Bone marrow (tissue), 2 donors: ENCODE data around the gene HTT-AS.

Experiments
- DNase-seq, 2 donors: peaks; one replicate each; lab custom pipeline; 2025; lab: John Stamatoyannopoulos, UW

The HTT-AS gene

DNA sequence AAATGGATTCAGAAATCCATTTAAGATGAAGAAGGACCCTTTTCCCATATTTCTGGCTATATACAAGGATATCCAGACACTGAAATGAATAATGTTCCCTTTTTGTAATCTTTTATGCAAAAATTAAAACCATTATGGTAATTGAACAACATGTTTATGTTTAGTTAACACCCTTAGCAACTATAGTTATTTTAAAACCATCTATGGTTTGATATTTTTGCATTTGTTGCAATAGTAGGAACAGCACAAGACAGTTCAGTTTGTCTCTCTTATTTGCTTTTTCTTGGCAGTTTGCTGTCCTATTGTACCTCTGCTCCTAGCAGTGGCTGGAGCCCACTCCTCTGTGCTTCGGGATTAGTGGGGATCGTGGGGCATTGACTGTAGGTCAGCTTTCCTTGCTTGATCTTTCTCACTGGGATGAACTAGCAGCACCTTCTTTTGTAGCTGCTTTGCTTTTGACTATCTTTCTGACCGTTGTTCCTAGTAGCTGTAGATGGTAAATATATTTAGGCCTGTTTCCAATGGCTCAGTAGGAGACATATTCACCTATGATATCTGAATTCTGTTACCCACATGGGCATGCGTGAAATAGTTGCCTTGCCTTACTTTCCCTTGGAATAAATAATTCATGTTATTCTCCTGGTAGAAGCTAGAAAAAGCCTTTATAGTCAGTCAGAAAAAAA, 12.9 kb upstream of the HTT-AS start:
- no peak for DNase-seq

GRCh38 chr4:3085948-3086670, 11.8 kb upstream of the HTT-AS start:
- no peak for DNase-seq

GRCh38 chr4:3083732-3084131, 9.4 kb upstream of the HTT-AS start:
- DNase-seq = no peak

GRCh38 chr4:3082925-3083515, 8.7 kb upstream of the HTT-AS start:
- no peak for DNase-seq

DNA sequence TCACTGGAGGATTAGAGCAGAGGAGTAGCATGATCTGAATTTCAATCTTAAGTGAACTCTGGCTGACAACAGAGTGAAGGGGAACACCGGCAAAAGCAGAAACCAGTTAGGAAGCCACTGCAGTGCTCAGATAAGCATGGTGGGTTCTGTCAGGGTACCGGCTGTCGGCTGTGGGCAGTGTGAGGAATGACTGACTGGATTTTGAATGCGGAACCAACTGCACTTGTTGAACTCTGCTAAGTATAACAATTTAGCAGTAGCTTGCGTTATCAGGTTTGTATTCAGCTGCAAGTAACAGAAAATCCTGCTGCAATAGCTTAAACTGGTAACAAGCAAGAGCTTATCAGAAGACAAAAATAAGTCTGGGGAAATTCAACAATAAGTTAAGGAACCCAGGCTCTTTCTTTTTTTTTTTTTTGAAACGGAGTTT, 5.4 kb upstream of the HTT-AS start:
- peak in 1 of 2 donors; percentile 93 for DNase-seq

DNA sequence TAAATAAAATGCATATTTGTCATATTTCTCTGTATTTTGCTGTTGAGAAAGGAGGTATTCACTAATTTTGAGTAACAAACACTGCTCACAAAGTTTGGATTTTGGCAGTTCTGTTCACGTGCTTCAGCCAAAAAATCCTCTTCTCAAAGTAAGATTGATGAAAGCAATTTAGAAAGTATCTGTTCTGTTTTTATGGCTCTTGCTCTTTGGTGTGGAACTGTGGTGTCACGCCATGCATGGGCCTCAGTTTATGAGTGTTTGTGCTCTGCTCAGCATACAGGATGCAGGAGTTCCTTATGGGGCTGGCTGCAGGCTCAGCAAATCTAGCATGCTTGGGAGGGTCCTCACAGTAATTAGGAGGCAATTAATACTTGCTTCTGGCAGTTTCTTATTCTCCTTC, 3.5 kb upstream of the HTT-AS start:
- no peak for DNase-seq

DNA sequence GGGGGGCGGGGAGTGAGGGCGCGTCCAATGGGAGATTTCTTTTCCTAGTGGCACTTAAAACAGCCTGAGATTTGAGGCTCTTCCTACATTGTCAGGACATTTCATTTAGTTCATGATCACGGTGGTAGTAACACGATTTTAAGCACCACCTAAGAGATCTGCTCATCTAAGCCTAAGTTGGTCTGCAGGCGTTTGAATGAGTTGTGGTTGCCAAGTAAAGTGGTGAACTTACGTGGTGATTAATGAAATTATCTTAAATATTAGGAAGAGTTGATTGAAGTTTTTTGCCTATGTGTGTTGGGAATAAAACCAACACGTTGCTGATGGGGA, 1.3 kb upstream of the HTT-AS start:
- DNase-seq = no peak

DNA sequence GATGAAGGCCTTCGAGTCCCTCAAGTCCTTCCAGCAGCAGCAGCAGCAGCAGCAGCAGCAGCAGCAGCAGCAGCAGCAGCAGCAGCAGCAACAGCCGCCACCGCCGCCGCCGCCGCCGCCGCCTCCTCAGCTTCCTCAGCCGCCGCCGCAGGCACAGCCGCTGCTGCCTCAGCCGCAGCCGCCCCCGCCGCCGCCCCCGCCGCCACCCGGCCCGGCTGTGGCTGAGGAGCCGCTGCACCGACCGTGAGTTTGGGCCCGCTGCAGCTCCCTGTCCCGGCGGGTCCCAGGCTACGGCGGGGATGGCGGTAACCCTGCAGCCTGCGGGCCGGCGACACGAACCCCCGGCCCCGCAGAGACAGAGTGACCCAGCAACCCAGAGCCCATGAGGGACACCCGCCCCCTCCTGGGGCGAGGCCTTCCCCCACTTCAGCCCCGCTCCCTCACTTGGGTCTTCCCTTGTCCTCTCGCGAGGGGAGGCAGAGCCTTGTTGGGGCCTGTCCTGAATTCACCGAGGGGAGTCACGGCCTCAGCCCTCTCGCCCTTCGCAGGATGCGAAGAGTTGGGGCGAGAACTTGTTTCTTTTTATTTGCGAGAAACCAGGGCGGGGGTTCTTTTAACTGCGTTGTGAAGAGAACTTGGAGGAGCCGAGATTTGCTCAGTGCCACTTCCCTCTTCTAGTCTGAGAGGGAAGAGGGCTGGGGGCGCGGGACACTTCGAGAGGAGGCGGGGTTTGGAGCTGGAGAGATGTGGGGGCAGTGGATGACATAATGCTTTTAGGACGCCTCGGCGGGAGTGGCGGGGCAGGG, 711 bp upstream of the HTT-AS start:
- DNase-seq = peak; percentile 42 to 66

- DNase-seq = no peak
Measured at GRCh38 chr4:3073158-3074077, 920 bp downstream of the HTT-AS start.

- no peak for DNase-seq
Measured at GRCh38 chr4:3071811-3072210, 2.5 kb downstream of the HTT-AS start.

- no peak for DNase-seq
Measured at GRCh38 chr4:3070709-3071500, 3.4 kb downstream of the HTT-AS start.

DNA sequence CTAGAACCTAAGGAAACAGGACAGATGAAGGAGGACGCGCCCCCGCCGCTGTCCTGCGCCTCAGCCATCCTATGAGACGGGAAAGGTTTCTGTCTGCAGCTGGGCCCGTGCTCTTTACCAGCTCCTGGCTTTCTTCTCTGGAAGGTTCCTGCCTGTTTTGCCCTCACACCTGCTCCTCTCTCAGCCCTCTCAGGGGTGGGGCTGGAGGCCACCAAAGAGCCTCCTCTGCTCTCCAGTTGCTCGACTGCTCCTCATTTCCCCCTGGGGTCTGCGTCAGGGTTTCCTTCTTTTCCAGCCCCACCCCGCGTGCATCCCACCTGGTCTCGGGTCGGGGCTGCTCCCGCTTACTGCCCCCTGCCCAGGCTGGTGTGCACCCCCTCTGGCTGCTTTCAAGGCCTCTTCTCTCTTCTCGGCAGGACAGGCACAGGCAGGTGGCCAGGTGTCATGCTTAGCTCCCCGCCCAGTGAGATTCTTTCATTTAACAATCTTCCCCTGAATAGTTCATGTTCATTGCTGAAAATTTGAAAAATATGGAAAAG, 4.6 kb downstream of the HTT-AS start:
- DNase-seq = no peak

DNA sequence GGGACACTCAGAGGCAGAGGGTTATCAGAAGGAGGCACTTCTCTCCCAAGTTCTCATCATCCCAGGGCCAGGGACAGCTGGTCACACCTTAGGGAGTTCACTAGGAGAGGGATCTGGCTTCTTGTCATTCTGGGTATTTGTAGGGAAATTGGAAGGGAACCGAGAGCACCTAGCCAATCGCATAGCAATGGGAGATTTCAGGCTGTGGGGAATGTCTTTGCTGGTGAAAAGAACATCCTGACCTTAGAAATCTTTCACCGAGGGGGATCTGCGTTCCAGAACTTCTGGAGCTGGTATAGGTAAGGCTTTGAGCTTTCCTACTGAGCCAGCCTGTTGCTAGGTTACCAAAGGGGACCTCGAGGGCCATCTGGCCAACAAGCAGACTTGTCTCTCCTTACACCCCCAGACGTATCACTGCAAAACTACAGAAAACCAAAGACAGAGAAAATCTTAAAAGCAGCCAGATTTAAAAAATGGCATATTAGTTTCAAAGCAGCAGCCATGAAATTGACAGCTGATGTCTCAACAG, 6.8 kb downstream of the HTT-AS start:
- DNase-seq = no peak

DNA sequence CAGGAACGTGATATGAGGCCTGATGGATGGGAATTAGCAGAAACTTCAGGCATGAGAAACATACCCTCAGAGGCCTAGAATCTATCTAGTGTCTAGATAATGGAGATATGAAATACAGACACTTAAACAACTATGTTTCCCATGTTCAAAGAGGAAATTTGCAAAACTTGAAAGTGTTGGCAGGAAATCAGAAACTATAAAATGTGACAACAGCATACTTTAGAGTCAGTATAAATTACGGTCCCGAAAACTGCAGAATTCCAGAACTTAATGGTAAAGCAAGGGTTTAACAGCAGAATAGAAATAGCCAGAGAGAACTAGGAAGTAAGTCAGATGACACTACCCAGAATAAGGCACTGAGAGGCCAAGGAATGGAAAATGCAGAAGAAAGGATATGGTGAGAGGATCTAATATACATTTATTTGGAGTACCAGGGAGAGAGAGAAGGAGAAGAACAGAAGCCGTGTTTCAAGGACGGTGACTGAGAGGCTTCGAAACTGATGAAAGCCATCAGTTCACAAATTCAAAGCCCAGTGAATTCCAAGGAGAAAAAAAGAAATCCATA, 7.4 kb downstream of the HTT-AS start:
- DNase-seq = no peak

DNA sequence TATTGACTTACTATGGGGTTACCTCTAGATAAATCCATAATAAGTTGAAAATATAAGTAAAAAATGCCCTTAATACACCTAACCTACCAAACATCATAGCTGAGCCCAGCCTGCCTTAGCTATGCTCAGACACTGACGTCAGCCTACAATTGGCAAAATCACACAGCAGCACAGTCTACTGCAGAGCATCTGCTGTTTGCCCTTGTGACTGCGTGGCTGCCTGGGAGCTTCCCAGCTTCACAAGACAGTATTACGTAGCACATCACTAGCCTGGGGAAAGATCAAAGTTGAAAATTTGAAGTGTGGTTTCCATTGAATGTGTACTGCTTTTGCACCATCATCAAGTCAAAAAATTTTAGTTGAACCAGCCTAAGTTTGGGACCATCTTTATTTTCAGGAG, 8.8 kb downstream of the HTT-AS start:
- no peak for DNase-seq

DNA sequence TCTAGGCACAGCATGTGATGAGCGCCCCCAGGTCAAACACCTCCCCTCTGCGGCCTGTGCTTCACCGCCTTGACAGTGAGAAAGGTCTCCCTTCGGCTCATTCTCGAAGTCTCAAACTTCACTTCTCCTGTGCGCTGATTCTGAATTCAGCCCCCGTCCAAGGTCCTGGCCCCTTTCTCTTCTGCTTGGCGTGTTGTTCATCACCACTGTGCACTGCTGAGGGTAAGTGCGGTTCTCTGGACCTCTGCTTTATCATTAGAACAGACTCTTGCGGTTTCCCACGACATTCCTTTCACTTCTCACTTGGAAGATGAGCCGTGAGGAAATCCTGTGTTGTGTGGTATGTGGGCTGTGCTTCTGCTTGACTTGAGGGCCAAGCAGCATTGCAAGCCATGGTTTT, 11.9 kb downstream of the HTT-AS start:
- no peak for DNase-seq

GRCh38 chr4:3060946-3061345, 13.4 kb downstream of the HTT-AS start:
- no peak for DNase-seq

DNA sequence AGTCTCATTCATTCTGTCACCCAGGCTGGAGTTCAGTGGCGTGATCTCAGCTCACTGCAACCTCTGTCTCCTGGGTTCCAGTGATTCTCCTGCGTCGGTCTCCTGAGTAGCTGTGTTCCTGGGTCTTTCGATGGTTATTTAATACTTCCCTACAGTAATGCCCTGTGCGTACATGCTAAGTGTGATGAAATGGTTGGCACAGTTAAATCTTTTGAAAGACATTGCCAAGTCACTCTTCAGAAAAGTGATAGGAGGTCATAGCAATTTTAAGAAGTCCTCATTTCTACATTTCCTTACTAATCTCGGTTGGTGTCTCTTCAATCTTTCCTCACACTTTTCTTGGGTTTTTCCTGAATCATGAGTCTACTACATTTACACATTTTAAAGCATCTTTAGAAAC, 14.4 kb downstream of the HTT-AS start:
- no peak for DNase-seq

GRCh38 chr4:3054169-3054759, 20.1 kb downstream of the HTT-AS start:
- DNase-seq = no peak
